ENCODE data around the gene ZG16B.

DNA sequence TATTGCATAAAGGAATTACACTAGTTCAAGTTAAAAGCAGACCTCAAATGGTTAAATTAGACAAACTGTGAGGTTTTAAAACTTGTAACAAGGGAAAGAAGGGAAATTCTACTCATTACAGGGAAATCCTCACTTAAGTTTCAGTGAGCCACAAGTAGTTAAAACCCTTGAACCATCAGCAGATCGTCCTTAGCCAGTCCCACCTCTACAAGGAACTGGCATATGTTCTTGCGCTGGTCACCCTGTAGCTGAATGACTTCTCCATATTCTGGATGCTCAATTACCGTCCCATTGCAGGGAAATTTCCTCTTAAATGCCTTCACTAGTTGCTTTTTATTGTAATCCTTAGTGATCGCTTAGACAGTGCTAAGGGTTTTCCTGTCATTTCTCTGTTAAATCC lies 7.6 kb upstream of the ZG16B start:
- TF ChIP-seq, protein P1, sequence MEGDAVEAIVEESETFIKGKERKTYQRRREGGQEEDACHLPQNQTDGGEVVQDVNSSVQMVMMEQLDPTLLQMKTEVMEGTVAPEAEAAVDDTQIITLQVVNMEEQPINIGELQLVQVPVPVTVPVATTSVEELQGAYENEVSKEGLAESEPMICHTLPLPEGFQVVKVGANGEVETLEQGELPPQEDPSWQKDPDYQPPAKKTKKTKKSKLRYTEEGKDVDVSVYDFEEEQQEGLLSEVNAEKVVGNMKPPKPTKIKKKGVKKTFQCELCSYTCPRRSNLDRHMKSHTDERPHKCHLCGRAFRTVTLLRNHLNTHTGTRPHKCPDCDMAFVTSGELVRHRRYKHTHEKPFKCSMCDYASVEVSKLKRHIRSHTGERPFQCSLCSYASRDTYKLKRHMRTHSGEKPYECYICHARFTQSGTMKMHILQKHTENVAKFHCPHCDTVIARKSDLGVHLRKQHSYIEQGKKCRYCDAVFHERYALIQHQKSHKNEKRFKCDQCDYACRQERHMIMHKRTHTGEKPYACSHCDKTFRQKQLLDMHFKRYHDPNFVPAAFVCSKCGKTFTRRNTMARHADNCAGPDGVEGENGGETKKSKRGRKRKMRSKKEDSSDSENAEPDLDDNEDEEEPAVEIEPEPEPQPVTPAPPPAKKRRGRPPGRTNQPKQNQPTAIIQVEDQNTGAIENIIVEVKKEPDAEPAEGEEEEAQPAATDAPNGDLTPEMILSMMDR (IDR thresholded peaks at IDR 0.05), result no peak
- no peak for TF ChIP-seq POLR2A (IDR thresholded peaks at IDR 0.05)

Measured in right lobe of liver (tissue), 4 donors.